CD4-positive, alpha-beta memory T cell (primary cell): ENCODE measurements around the gene CCNB1. TPM values are rescaled to one million over a fixed set of nuclear protein-coding genes. Genes with fewer than 3 reads are reported as not detected.
"Not testable (repeated sequence)": the region's sequence is repeated elsewhere in the genome, so short reads cannot be mapped to it uniquely, and the experiment has no call there.

ENCODE experiments used
- CTCF ChIA-PET: fragments of 350-600 bp; sonication (Branson Sonifier 250); formaldehyde crosslinking; loops from one replicate; lab custom pipeline; 2021; ENCODE audit warnings: inconsistent platforms; ENCODE audit not compliant: partially characterized antibody; lab: Charles Lee
- POLR2A ChIA-PET: fragments of 350-600 bp; sonication (Branson Sonifier 250); formaldehyde crosslinking; loops from one replicate; lab custom pipeline; 2021; ENCODE audit not compliant: partially characterized antibody; lab: Charles Lee
- DNase-seq, 5 donors: peaks; one replicate each; pipeline versions ENCODE4 v3.0.0 to v3.0.0-alpha.2; 2020 to 2022; ENCODE audit warnings: mixed read lengths in 1 of 5
- H3K27ac ChIP-seq: one replicate; pipeline ENCODE4 v1.7.0; 2013; ENCODE audit warnings: low read depth, low read length
- H3K27me3 ChIP-seq: 2 replicates; pipeline ENCODE4 v1.7.0; 2013; ENCODE audit warnings: mild to moderate bottlenecking, low read length, moderate library complexity; ENCODE audit not compliant: insufficient read depth
- H3K36me3 ChIP-seq: 2 replicates; pipeline ENCODE4 v1.7.0; 2013; ENCODE audit warnings: mild to moderate bottlenecking, low read length, moderate library complexity; ENCODE audit not compliant: insufficient read depth
- H3K4me1 ChIP-seq: 2 replicates; pipeline ENCODE4 v1.7.0; 2013; ENCODE audit warnings: mild to moderate bottlenecking, low read length, moderate library complexity; ENCODE audit not compliant: insufficient read depth
- H3K4me3 ChIP-seq, 2 donors: one replicate each; pipeline ENCODE4 v1.7.0; 2013; ENCODE audit warnings: low read length in 2 of 2, mild to moderate bottlenecking in 1 of 2
- H3K9me3 ChIP-seq, 2 donors: one replicate each; pipeline ENCODE4 v1.7.0; 2013; ENCODE audit warnings: low read length in 2 of 2, control low read depth in 1 of 2; ENCODE audit not compliant: control insufficient read depth in 1 of 2
- H3K27ac Mint-ChIP-seq, 7 donors: one replicate each; pipeline ENCODE4 v1.8.0; 2020 to 2021; ENCODE audit warnings: mixed read lengths in 7 of 7, mild to moderate bottlenecking in 6 of 7, inconsistent platforms in 3 of 7, moderate library complexity in 3 of 7
- H3K27me3 Mint-ChIP-seq, 2 donors: one replicate each; pipeline ENCODE4 v1.8.0; 2020 to 2021; ENCODE audit warnings: mixed read lengths in 2 of 2
- H3K36me3 Mint-ChIP-seq, 2 donors: one replicate each; pipeline ENCODE4 v1.8.0; 2020 to 2021; ENCODE audit warnings: mixed read lengths in 2 of 2, inconsistent platforms in 1 of 2, mild to moderate bottlenecking in 1 of 2
- H3K4me1 Mint-ChIP-seq, 4 donors: one replicate each; pipeline ENCODE4 v1.8.0; 2020 to 2021; ENCODE audit warnings: mixed read lengths in 4 of 4, mild to moderate bottlenecking in 1 of 4
- H3K4me3 Mint-ChIP-seq, 8 donors: one replicate each; pipeline ENCODE4 v1.8.0; 2020 to 2021; ENCODE audit warnings: mixed read lengths in 8 of 8, mild to moderate bottlenecking in 7 of 8, moderate library complexity in 6 of 8, inconsistent platforms in 3 of 8
- H3K9me3 Mint-ChIP-seq, 8 donors: one replicate each; pipeline ENCODE4 v1.8.0; 2020 to 2021; ENCODE audit warnings: mixed read lengths in 8 of 8, mild to moderate bottlenecking in 5 of 8, inconsistent platforms in 3 of 8, moderate library complexity in 1 of 8
- intact Hi-C: fragments of 100-400 bp; cut with micrococcal nuclease; formaldehyde crosslinking; loops from one replicate; pipeline ENCODE4 v1.15.1; 2023
- polyA plus RNA-seq, 2 donors: library from polyadenylated mRNA; unstranded; fragments of 300-500 nt; fragmentation: Illumina TruSeq; gene quantifications; one replicate each; pipeline ENCODE4 v1.2.3, GENCODE V29; 2021
- total RNA-seq, 2 experiments: library from RNA; stranded (reverse); gene quantifications; one replicate each; pipeline ENCODE4 v1.2.3, GENCODE V29; 2021

CCNB1 gene
- total RNA-seq (1 to 10 TPM; 2.9 to 3.4 TPM), polyA plus RNA-seq (1 to 10 TPM; 3.6 to 5.1 TPM)

DNA sequence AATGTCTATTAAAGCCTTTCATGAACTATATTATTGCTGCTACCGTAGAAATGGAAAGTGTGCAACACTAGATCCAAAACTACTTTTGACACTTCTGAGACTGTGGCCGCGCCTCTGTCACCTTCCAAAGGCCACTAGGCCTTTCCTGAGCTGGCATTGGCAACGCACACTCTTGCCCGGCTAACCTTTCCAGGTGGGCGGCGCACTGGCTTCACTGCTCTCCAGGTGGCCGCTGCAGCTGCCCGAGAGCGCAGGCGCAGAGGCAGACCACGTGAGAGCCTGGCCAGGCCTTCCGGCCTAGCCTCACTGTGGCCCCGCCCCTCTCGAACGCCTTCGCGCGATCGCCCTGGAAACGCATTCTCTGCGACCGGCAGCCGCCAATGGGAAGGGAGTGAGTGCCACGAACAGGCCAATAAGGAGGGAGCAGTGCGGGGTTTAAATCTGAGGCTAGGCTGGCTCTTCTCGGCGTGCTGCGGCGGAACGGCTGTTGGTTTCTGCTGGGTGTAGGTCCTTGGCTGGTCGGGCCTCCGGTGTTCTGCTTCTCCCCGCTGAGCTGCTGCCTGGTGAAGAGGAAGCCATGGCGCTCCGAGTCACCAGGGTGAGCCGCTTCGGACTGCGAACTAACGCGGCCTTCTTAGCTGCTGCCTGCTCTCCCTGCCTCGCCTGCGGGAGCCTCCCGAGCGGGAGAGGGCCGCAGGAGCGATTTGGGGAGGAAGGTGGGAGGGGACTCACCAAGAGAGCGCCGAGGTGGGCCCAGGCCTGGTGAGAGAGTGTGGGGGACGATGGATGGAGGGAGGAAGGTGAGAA is at the start of gene CCNB1:
TSS of gene CCNB1 (plus strand) at position 465 of the 807 bp plus-strand sequence. CDS start at position 578, 113 bp downstream.
- Histone ChIP-seq H3K36me3 (no peaks in the 10 kb centered on the region), H3K27ac (peak within 1 kb of the TSS; percentile 63), H3K4me3 (peak within 1 kb of the TSS; percentile 47 to 90), H3K9me3 (no peaks in the 10 kb centered on the region), H3K27me3 (no peaks in the 10 kb centered on the region), H3K4me1 (peaks cover 20% of the 10 kb centered on the region)
- CTCF ChIA-PET, result interaction anchor here (0.6 to 1.2 kb wide), 3 partner anchors 15 to 168 kb away, joined by 3 to 4 read pairs (median 3); no protein-coding TSS in a partner anchor
- intact Hi-C loops, result loop anchor here (1.0 kb wide), 6 partner anchors 22 to 202 kb away; partner anchors contain the start of genes AK6, CCDC125, CDK7 and CENPH
- Mint-ChIP-seq H3K4me3 (peak within 1 kb of the TSS; percentile 90 to 96 (median 94)), H3K27me3 (no peaks in the 10 kb centered on the region), H3K27ac (peak within 1 kb of the TSS; percentile 88 to 97 (median 94)), H3K36me3 (no peaks in the 10 kb centered on the region), H3K9me3 (no peaks in the 10 kb centered on the region), H3K4me1 (peaks cover 11 to 29% (median 20%) of the 10 kb centered on the region in 4 donors)
- peak; percentile 95 to 97 (median 96) for DNase-seq
- POLR2A ChIA-PET, result interaction anchor here (0.8 to 2.8 kb wide), 5 partner anchors 22 to 166 kb away, joined by 3 to 19 read pairs (median 8); partner anchors contain the start of genes CCDC125, CDK7, CENPH and SLC30A5

DNA sequence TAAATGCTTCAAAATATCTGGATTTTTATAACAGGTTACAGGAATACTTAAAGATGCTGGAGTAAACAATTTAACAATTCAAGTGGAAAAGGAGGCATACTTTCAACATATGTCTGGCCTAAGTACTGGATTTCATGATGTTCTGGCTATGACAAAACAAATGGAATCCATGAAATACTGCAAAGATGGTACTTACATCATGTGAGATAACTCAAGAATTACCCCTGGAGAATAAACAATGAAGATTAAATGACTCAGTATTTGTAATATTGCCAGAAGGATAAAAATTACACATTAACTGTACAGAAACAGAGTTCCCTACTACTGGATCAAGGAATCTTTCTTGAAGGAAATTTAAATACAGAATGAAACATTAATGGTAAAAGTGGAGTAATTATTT is 37.5 kb upstream of the CCNB1 start:
- intact Hi-C loops, result no loop called here
- CTCF ChIA-PET, result interaction anchor here (2.1 kb wide), 1 partner anchor 206 kb away, joined by 8 read pairs; no protein-coding TSS in a partner anchor
- Histone ChIP-seq H3K27ac (no peak overlapping the region), H3K9me3 (no peaks in the 10 kb centered on the region), H3K36me3 (peaks cover 17% of the 10 kb centered on the region), H3K4me3 (no peak overlapping the region), H3K27me3 (no peaks in the 10 kb centered on the region), H3K4me1 (no peaks in the 10 kb centered on the region)
- H3K4me1 Mint-ChIP-seq, result no peaks in the 10 kb centered on the region
- POLR2A ChIA-PET, result no interaction called here
- no peak for DNase-seq
- peaks cover 33 to 37% of the 10 kb centered on the region in 2 donors for H3K36me3 Mint-ChIP-seq
- no peak overlapping the region for H3K4me3 Mint-ChIP-seq
- H3K9me3 Mint-ChIP-seq, result peaks cover 0 to 3% (median 0%) of the 10 kb centered on the region in 8 donors
- peak overlapping the region in 1 of 7 donors; percentile 61 for H3K27ac Mint-ChIP-seq
- H3K27me3 Mint-ChIP-seq, result no peaks in the 10 kb centered on the region

GRCh38 chr5:69130241-69130640 is 36.7 kb upstream of the CCNB1 start:
- CTCF ChIA-PET, result no interaction called here
- H3K4me1 ChIP-seq, result no peaks in the 10 kb centered on the region
- no peak overlapping the region for H3K4me3 Mint-ChIP-seq
- H3K27ac ChIP-seq, result no peak overlapping the region
- no peak overlapping the region for H3K27ac Mint-ChIP-seq
- peaks cover 31 to 33% of the 10 kb centered on the region in 2 donors for H3K36me3 Mint-ChIP-seq
- H3K27me3 Mint-ChIP-seq, result no peaks in the 10 kb centered on the region
- H3K9me3 ChIP-seq, result no peaks in the 10 kb centered on the region
- H3K4me1 Mint-ChIP-seq, result no peaks in the 10 kb centered on the region
- peaks cover 17% of the 10 kb centered on the region for H3K36me3 ChIP-seq
- intact Hi-C loops, result no loop called here
- no peaks in the 10 kb centered on the region for H3K27me3 ChIP-seq
- peaks cover 0 to 3% (median 0%) of the 10 kb centered on the region in 8 donors for H3K9me3 Mint-ChIP-seq
- no peak for DNase-seq
- POLR2A ChIA-PET, result no interaction called here
- H3K4me3 ChIP-seq, result no peak overlapping the region

DNA sequence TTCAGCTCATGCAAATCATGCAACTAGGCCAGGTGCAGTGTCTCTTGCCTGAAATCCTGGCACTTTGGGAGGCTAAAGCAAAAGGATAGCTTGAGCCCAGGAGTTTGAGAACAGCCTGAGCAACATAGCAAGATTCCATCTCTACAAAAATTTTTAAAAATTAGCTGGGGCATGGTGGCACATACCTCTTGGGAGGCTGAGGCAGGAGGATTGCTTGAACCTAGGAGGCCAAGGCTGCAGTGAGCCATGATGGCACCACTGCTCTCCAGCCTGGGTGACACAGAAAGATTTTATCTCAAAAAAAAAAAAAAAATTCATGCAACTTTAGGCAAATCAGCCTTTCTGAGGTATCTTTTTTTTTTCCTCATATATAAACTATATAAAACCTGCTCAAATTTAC is 35.6 kb upstream of the CCNB1 start:
- Histone ChIP-seq H3K27me3 (no peaks in the 10 kb centered on the region), H3K4me1 (no peaks in the 10 kb centered on the region), H3K9me3 (no peaks in the 10 kb centered on the region), H3K4me3 (no peak overlapping the region), H3K36me3 (peaks cover 17% of the 10 kb centered on the region), H3K27ac (no peak overlapping the region)
- Mint-ChIP-seq H3K4me1 (no peaks in the 10 kb centered on the region), H3K27ac (no peak overlapping the region), H3K27me3 (no peaks in the 10 kb centered on the region), H3K4me3 (no peak overlapping the region), H3K9me3 (peaks cover 0 to 3% (median 0%) of the 10 kb centered on the region in 8 donors), H3K36me3 (peaks cover 29 to 31% of the 10 kb centered on the region in 2 donors)
- POLR2A ChIA-PET, result no interaction called here
- no peak for DNase-seq
- intact Hi-C loops, result no loop called here
- CTCF ChIA-PET, result no interaction called here

GRCh38 chr5:69134126-69134525 is 32.8 kb upstream of the CCNB1 start:
- POLR2A ChIA-PET, result no interaction called here
- no peak overlapping the region for H3K27ac ChIP-seq
- H3K4me3 Mint-ChIP-seq, result no peak overlapping the region
- no peaks in the 10 kb centered on the region for H3K4me1 ChIP-seq
- H3K27ac Mint-ChIP-seq, result no peak overlapping the region
- H3K4me3 ChIP-seq, result no peak overlapping the region
- CTCF ChIA-PET, result no interaction called here
- no peaks in the 10 kb centered on the region for H3K27me3 ChIP-seq
- no peak for DNase-seq
- peaks cover 13 to 14% of the 10 kb centered on the region in 2 donors for H3K36me3 Mint-ChIP-seq
- intact Hi-C loops, result no loop called here
- no peaks in the 10 kb centered on the region for H3K9me3 ChIP-seq
- H3K4me1 Mint-ChIP-seq, result peaks cover 0 to 1% (median 0%) of the 10 kb centered on the region in 4 donors
- H3K36me3 ChIP-seq, result peaks cover 6% of the 10 kb centered on the region
- peaks cover 0 to 3% (median 0%) of the 10 kb centered on the region in 8 donors for H3K9me3 Mint-ChIP-seq
- H3K27me3 Mint-ChIP-seq, result no peaks in the 10 kb centered on the region

GRCh38 chr5:69136293-69136692 is 30.7 kb upstream of the CCNB1 start:
- H3K36me3 ChIP-seq, result no peaks in the 10 kb centered on the region
- no peak overlapping the region for H3K4me3 Mint-ChIP-seq
- no peak for DNase-seq
- H3K36me3 Mint-ChIP-seq, result peaks cover 5 to 9% of the 10 kb centered on the region in 2 donors
- peaks cover 0 to 9% (median 4%) of the 10 kb centered on the region in 8 donors for H3K9me3 Mint-ChIP-seq
- no peaks in the 10 kb centered on the region for H3K4me1 ChIP-seq
- CTCF ChIA-PET, result no interaction called here
- no peaks in the 10 kb centered on the region for H3K27me3 Mint-ChIP-seq
- no peak overlapping the region for H3K27ac ChIP-seq
- no peaks in the 10 kb centered on the region for H3K27me3 ChIP-seq
- no peak overlapping the region for H3K4me3 ChIP-seq
- H3K4me1 Mint-ChIP-seq, result peaks cover 0 to 1% (median 0%) of the 10 kb centered on the region in 4 donors
- H3K9me3 ChIP-seq, result no peaks in the 10 kb centered on the region
- H3K27ac Mint-ChIP-seq, result peak overlapping the region in 1 of 7 donors; percentile 67
- intact Hi-C loops, result no loop called here
- POLR2A ChIA-PET, result interaction anchor here (1.1 to 1.2 kb wide), 2 partner anchors 42 to 197 kb away, joined by 3 read pairs; partner anchors contain the start of gene SLC30A5

DNA sequence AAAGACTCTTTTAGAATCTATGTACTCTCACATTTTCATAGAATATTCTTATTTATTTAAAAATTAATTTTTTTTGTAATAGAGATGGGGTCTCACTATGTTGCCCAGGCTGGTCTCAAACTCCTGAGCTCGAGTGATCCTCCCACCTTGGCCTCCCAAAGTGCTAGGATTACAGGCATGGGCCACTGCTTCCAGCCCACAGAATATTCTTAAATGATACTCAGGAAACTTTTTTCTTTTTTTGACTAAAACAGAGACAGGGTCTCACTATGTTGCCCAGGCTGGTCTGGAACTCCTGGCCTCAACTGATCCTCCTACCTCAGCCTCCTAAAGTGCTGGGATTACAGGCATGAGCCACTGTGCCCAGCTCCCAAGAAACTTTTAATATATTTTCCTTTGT is 29.7 kb upstream of the CCNB1 start:
- H3K36me3 ChIP-seq, H3K4me3 Mint-ChIP-seq, intact Hi-C loops, H3K4me1 ChIP-seq, H3K4me3 ChIP-seq, H3K36me3 Mint-ChIP-seq, POLR2A ChIA-PET, CTCF ChIA-PET, H3K27me3 ChIP-seq, H3K4me1 Mint-ChIP-seq, H3K9me3 ChIP-seq, H3K9me3 Mint-ChIP-seq, H3K27ac ChIP-seq, H3K27ac Mint-ChIP-seq, DNase-seq, H3K27me3 Mint-ChIP-seq: not testable (repeated sequence)
